Testis (tissue), 2 donors: ENCODE results near the gene HMX2.

Source experiments
- POLR2A ChIP-seq: fragments of 450-650 bp; IDR thresholded peaks from one replicate; pipeline ENCODE4 v1.6.1; 2017; ENCODE audit warnings: antibody characterized with exemption, mild to moderate bottlenecking, moderate library complexity
- TF ChIP-seq, protein P1 (sequence below), 3 experiments: fragments of 450-650 bp in 2 of 3; fragments of 200-600 bp in 1 of 3; sonication (generic) in 1 of 3; IDR thresholded peaks; one replicate each; pipeline ENCODE4 v1.5.1; 2016 to 2019; ENCODE audit warnings: antibody characterized with exemption in 3 of 3, mild to moderate bottlenecking in 2 of 3, moderate library complexity in 1 of 3

DNA sequence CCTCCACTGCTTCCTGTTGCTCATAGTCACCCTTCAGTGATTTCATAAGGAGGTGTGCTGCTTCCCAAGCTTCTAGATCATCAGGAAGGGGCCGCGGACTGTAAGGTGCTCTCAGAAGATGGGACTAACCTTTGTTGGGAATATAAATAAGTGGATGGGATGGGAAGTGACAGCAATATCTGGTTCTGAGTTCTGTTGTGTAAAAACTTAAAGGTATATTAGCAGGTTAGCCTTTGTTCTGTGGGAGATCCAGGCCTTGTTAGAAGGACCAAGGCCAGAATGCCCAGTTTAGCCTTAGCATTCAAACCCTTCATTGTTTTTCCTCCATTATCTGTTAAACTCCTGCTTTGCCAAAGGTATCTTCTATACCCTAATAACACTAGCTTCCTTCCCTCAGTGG lies 18.7 kb downstream of the HMX2 start:
- TF ChIP-seq, protein P1, sequence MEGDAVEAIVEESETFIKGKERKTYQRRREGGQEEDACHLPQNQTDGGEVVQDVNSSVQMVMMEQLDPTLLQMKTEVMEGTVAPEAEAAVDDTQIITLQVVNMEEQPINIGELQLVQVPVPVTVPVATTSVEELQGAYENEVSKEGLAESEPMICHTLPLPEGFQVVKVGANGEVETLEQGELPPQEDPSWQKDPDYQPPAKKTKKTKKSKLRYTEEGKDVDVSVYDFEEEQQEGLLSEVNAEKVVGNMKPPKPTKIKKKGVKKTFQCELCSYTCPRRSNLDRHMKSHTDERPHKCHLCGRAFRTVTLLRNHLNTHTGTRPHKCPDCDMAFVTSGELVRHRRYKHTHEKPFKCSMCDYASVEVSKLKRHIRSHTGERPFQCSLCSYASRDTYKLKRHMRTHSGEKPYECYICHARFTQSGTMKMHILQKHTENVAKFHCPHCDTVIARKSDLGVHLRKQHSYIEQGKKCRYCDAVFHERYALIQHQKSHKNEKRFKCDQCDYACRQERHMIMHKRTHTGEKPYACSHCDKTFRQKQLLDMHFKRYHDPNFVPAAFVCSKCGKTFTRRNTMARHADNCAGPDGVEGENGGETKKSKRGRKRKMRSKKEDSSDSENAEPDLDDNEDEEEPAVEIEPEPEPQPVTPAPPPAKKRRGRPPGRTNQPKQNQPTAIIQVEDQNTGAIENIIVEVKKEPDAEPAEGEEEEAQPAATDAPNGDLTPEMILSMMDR (IDR thresholded peaks at IDR 0.05), result no peak
- no peak for TF ChIP-seq POLR2A
